ENCODE data around the gene ZNF358.

DNA sequence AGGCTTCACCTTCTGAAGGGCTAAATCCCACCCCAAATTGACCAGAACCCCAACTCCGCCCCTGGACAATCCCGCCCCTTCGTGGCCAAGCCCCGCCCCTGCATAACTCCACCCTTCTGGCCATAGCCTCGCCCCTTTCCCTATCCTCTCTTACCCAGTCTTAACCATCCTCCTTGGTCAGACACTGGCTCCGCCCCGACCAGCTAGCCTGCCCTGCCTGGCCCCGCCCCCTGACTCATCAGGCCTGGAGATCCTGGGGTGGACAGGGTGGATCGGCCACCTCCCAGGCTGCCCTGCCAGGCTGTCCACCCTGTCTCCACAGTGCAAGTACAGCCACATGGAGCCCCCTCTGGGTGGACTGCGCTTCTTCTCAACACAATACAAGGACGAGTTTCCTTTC lies 8.0 kb upstream of the ZNF358 start:
- TF ChIP-seq EP300 (IDR thresholded peaks at IDR 0.05) (no peak), POLR2A (IDR thresholded peaks at IDR 0.05) (no peak), POLR2AphosphoS5 (IDR thresholded peaks at IDR 0.05) (no peak)
- TF ChIP-seq, protein P1, sequence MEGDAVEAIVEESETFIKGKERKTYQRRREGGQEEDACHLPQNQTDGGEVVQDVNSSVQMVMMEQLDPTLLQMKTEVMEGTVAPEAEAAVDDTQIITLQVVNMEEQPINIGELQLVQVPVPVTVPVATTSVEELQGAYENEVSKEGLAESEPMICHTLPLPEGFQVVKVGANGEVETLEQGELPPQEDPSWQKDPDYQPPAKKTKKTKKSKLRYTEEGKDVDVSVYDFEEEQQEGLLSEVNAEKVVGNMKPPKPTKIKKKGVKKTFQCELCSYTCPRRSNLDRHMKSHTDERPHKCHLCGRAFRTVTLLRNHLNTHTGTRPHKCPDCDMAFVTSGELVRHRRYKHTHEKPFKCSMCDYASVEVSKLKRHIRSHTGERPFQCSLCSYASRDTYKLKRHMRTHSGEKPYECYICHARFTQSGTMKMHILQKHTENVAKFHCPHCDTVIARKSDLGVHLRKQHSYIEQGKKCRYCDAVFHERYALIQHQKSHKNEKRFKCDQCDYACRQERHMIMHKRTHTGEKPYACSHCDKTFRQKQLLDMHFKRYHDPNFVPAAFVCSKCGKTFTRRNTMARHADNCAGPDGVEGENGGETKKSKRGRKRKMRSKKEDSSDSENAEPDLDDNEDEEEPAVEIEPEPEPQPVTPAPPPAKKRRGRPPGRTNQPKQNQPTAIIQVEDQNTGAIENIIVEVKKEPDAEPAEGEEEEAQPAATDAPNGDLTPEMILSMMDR (IDR thresholded peaks at IDR 0.05): no peak

Data from upper lobe of left lung (tissue), 4 donors.